ENCODE data around the gene LRP1B. TPM values are rescaled to one million over a fixed set of nuclear protein-coding genes. Genes with fewer than 3 reads are reported as not detected.

The LRP1B gene
- polyA plus RNA-seq, 1 donor from 2014 or later, result 12.7 TPM

- Histone ChIP-seq H3K36me3 (ENCODE audit: insufficient read depth, low read length) (no peaks in the 10 kb centered on the region), H3K4me2 (ENCODE audit: low read length) (no peak overlapping the region), H4K20me1 (ENCODE audit: insufficient read depth) (no peaks in the 10 kb centered on the region), H3K27me3 (ENCODE audit: insufficient read depth, low read depth, low read length) (no peaks in the 10 kb centered on the region), H3K9ac (ENCODE audit: low read length) (no peak overlapping the region), H3K4me3 (ENCODE audit: low read length) (no peak overlapping the region), H3K9me3 (ENCODE audit: low read length) (no peaks in the 10 kb centered on the region), H3K79me2 (replicated peaks; ENCODE audit: insufficient read depth, low read length) (no peaks in the 10 kb centered on the region), H3F3A (ENCODE audit: insufficient read depth, low read length, poor library complexity, severe bottlenecking) (no peaks in the 10 kb centered on the region), H3K9me2 (ENCODE audit: insufficient read depth, low read length) (no peaks in the 10 kb centered on the region), H2AFZ (ENCODE audit: low read depth, low read length) (no peak overlapping the region), H3K27ac (ENCODE audit: low read length) (no peak overlapping the region)
- TF ChIP-seq EP300 (conservative IDR thresholded peaks at IDR 0.05; ENCODE audit: poor library complexity, severe bottlenecking) (no peak), MXI1 (conservative IDR thresholded peaks at IDR 0.05; ENCODE audit: poor library complexity, severe bottlenecking) (no peak), CTCF (IDR thresholded peaks at IDR 0.05; ENCODE audit: poor library complexity, severe bottlenecking) (no peak), EZH2 (IDR thresholded peaks at IDR 0.05; ENCODE audit: borderline replicate concordance, insufficient read depth, low read length, poor library complexity, severe bottlenecking) (no peak), REST (IDR thresholded peaks at IDR 0.05; ENCODE audit: borderline replicate concordance) (no peak), RAD21 (conservative IDR thresholded peaks at IDR 0.05) (no peak)
These were observed 1565.1 kb downstream of the LRP1B start for GRCh38 chr2:140565756-140566155.

- H3K79me2 ChIP-seq (replicated peaks; ENCODE audit: insufficient read depth, low read length), result no peaks in the 10 kb centered on the region
- no peak overlapping the region for H3K27ac ChIP-seq (ENCODE audit: low read length)
- no peak for TF ChIP-seq SMC3 (conservative IDR thresholded peaks at IDR 0.05; ENCODE audit: poor library complexity)
- no peak for TF ChIP-seq TAF1 (IDR thresholded peaks at IDR 0.05; ENCODE audit: low read depth)
- TF ChIP-seq EZH2 (IDR thresholded peaks at IDR 0.05; ENCODE audit: borderline replicate concordance, insufficient read depth, low read length, poor library complexity, severe bottlenecking), result no peak
- TF ChIP-seq MXI1 (conservative IDR thresholded peaks at IDR 0.05; ENCODE audit: poor library complexity, severe bottlenecking), result no peak
- no peak for TF ChIP-seq RAD21 (conservative IDR thresholded peaks at IDR 0.05)
- TF ChIP-seq POLR2AphosphoS5 (IDR thresholded peaks at IDR 0.05), result no peak
- TF ChIP-seq CTCF (IDR thresholded peaks at IDR 0.05; ENCODE audit: poor library complexity, severe bottlenecking), result no peak
- no peak for TF ChIP-seq EP300 (conservative IDR thresholded peaks at IDR 0.05; ENCODE audit: poor library complexity, severe bottlenecking)
- no peak for TF ChIP-seq REST (IDR thresholded peaks at IDR 0.05; ENCODE audit: borderline replicate concordance)
- H3K4me2 ChIP-seq (ENCODE audit: low read length), result no peak overlapping the region
- H3K9me2 ChIP-seq (ENCODE audit: insufficient read depth, low read length), result no peaks in the 10 kb centered on the region
- H3K36me3 ChIP-seq (ENCODE audit: insufficient read depth, low read length), result no peaks in the 10 kb centered on the region
- no peak overlapping the region for H3K4me3 ChIP-seq (ENCODE audit: low read length)
- no peaks in the 10 kb centered on the region for H3K27me3 ChIP-seq (ENCODE audit: insufficient read depth, low read depth, low read length)
- no peak overlapping the region for H2AFZ ChIP-seq (ENCODE audit: low read depth, low read length)
- H3K9ac ChIP-seq (ENCODE audit: low read length), result no peak overlapping the region
- no peaks in the 10 kb centered on the region for H3F3A ChIP-seq (ENCODE audit: insufficient read depth, low read length, poor library complexity, severe bottlenecking)
- H4K20me1 ChIP-seq (ENCODE audit: insufficient read depth), result no peaks in the 10 kb centered on the region
- H3K9me3 ChIP-seq (ENCODE audit: low read length), result no peaks in the 10 kb centered on the region
These were observed 1575.1 kb downstream of the LRP1B start for GRCh38 chr2:140555701-140556100.

Measured in neural cell (in vitro differentiated cells).